NT2/D1 (cell line): Measurements from ENCODE around the gene SIM2.

Experiments used
- SUZ12 ChIP-seq: IDR thresholded peaks from 2 replicates; pipeline ENCODE4 v1.6.1; 2011; ENCODE audit not compliant: insufficient read length, insufficient read depth; ENCODE audit errors: extremely low read depth
- YY1 ChIP-seq: IDR thresholded peaks from 2 replicates; pipeline ENCODE4 v1.6.1; 2011; ENCODE audit not compliant: insufficient read length, insufficient read depth
- ZNF274 ChIP-seq: IDR thresholded peaks from 2 replicates; pipeline ENCODE4 v1.6.1; 2011; ENCODE audit warnings: mild to moderate bottlenecking, low read depth, low read length

DNA sequence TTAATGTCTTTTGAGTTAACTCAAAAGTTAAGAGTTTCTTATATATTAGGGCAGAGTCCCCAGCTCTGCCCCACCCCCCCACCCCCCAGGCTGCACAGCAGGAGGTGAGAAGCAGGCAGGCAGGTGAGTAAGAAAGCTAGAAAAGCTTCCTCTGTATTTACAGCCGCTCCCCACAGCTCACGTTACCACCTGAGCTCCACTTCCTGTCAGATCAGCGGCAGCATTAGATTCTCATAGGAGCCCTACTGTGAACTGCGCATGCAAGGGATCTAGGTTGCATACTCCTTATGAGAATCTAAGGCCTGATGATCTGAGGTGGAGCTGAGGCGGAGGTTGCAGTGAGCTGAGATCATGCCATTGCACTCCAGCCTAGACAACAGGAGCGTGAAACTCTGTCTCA, 81.9 kb downstream of the SIM2 start:
- TF ChIP-seq ZNF274 (no peak), YY1 (no peak), SUZ12 (no peak)
